H1 (cell line): Measurements from ENCODE around the gene SERPINA12. TPM values are rescaled to one million over a fixed set of nuclear protein-coding genes. Genes with fewer than 3 reads are reported as not detected.

Experiments
- CTCF ChIA-PET: fragments of 300-600 bp; sonication (Branson Sonifier 250); formaldehyde crosslinking; loops from one replicate; lab custom pipeline; 2021; ENCODE audit not compliant: partially characterized antibody; lab: Charles Lee
- POLR2A ChIA-PET: fragments of 300-600 bp; sonication (Branson Sonifier 250); formaldehyde crosslinking; loops from one replicate; lab custom pipeline; 2021; ENCODE audit warnings: inconsistent platforms; ENCODE audit not compliant: partially characterized antibody; lab: Charles Lee
- DNase-seq, 2 experiments: peaks; one replicate each; pipeline versions ENCODE4 v3.0.0 to v3.0.0-alpha.2; 2010 to 2022; ENCODE audit warnings: low spot score in 2 of 2, low read depth in 1 of 2, mixed read lengths in 1 of 2
- FAIRE-seq: peaks from 2 replicates; lab custom pipeline; 2011; peaks lifted over from hg19 to GRCh38; lab: Jason Lieb, UNC
- H2AFZ ChIP-seq: 2 replicates; pipeline ENCODE4 v1.8.1; 2012; ENCODE audit warnings: low read length, inconsistent platforms
- H2AK5ac ChIP-seq: 2 replicates; pipeline ENCODE4 v1.6.1; 2013; ENCODE audit warnings: low read depth, low read length
- H2BK120ac ChIP-seq: replicated peaks from 2 replicates; pipeline ENCODE3; 2013; ENCODE audit warnings: low read depth, low read length, inconsistent platforms
- H2BK12ac ChIP-seq: 2 replicates; pipeline ENCODE4 v1.6.1; 2013; ENCODE audit warnings: low read depth, low read length
- H2BK15ac ChIP-seq: 2 replicates; pipeline ENCODE4 v1.6.1; 2013; ENCODE audit warnings: low read length
- H2BK20ac ChIP-seq: 2 replicates; pipeline ENCODE4 v1.6.1; 2013; ENCODE audit warnings: low read length
- H2BK5ac ChIP-seq: 2 replicates; pipeline ENCODE4 v1.6.1; 2013; ENCODE audit warnings: low read depth, low read length
- H3K14ac ChIP-seq: 2 replicates; pipeline ENCODE4 v1.6.1; 2013; ENCODE audit warnings: inconsistent platforms; ENCODE audit not compliant: insufficient read length
- H3K18ac ChIP-seq: 2 replicates; pipeline ENCODE4 v1.6.1; 2013; ENCODE audit warnings: low read length; ENCODE audit errors: extremely low read depth
- H3K23ac ChIP-seq: 2 replicates; pipeline ENCODE4 v1.6.1; 2013; ENCODE audit warnings: inconsistent platforms; ENCODE audit not compliant: insufficient read length
- H3K23me2 ChIP-seq: 2 replicates; pipeline ENCODE4 v1.6.1; 2013; ENCODE audit warnings: low read depth, low read length
- H3K27ac ChIP-seq: 2 replicates; pipeline ENCODE4 v1.6.1; 2011; ENCODE audit warnings: low read depth, low read length, inconsistent platforms
- H3K27me3 ChIP-seq, 4 experiments: replicated peaks in 1 of 4; 1 replicate in 1 of 4; 2 replicates in 3 of 4; pipeline versions ENCODE4 v1.6.1 to v1.8.1; 2011 to 2013; ENCODE audit warnings: low read length in 3 of 4, mild to moderate bottlenecking in 3 of 4, inconsistent platforms in 2 of 4, mixed read lengths in 2 of 4, moderate library complexity in 1 of 4; ENCODE audit not compliant: control insufficient read depth in 3 of 4, insufficient read depth in 3 of 4; ENCODE audit errors: extremely low read depth in 1 of 4
- H3K36me3 ChIP-seq, 4 experiments: 2 replicates each; pipeline versions ENCODE4 v1.6.1 to v1.8.1; 2011 to 2013; ENCODE audit warnings: mild to moderate bottlenecking in 4 of 4, low read length in 3 of 4, moderate library complexity in 2 of 4, control low read depth in 1 of 4, inconsistent platforms in 1 of 4; ENCODE audit not compliant: insufficient read depth in 4 of 4, control insufficient read depth in 2 of 4
- H3K4ac ChIP-seq: replicated peaks from 2 replicates; pipeline ENCODE3; 2013; ENCODE audit warnings: low read length, low read depth, mixed read lengths, inconsistent platforms; ENCODE audit not compliant: insufficient read length
- H3K4me1 ChIP-seq, 4 experiments: replicated peaks in 1 of 4; 1 replicate in 1 of 4; 2 replicates in 3 of 4; pipeline versions ENCODE4 v1.6.1 to v1.8.1; 2011 to 2013; ENCODE audit warnings: low read length in 3 of 4, inconsistent platforms in 2 of 4, mixed read lengths in 1 of 4; ENCODE audit not compliant: insufficient read depth in 4 of 4, control insufficient read depth in 3 of 4
- H3K4me2 ChIP-seq, 2 experiments: 2 replicates each; pipeline versions ENCODE4 v1.6.1 to v1.8.1; 2011 to 2013; ENCODE audit warnings: low read depth in 2 of 2, low read length in 2 of 2, control low read depth in 1 of 2, inconsistent platforms in 1 of 2, mild to moderate bottlenecking in 1 of 2; ENCODE audit not compliant: insufficient read depth in 1 of 2
- H3K4me3 ChIP-seq, 4 experiments: fragments of 200-600, 300-600 bp in 1 of 4; sonication (generic), shearing (Covaris generic), sonication (Bioruptor Twin) in 1 of 4; 2 replicates each; pipeline versions ENCODE4 v1.5.1 to v1.8.1; 2011 to 2016; ENCODE audit warnings: low read length in 4 of 4, low read depth in 3 of 4, control low read depth in 2 of 4, inconsistent platforms in 2 of 4, mild to moderate bottlenecking in 2 of 4, mixed read lengths in 1 of 4, moderate library complexity in 1 of 4; ENCODE audit not compliant: insufficient read depth in 2 of 4; ENCODE audit errors: extremely low read depth in 1 of 4
- H3K56ac ChIP-seq: replicated peaks from 2 replicates; pipeline ENCODE3; 2013; ENCODE audit warnings: low read depth, mild to moderate bottlenecking, mixed read lengths, low read length, inconsistent platforms; ENCODE audit not compliant: insufficient read length
- H3K79me1 ChIP-seq: 2 replicates; pipeline ENCODE4 v1.6.1; 2013; ENCODE audit warnings: low read depth, low read length, control low read depth
- H3K79me2 ChIP-seq, 2 experiments: 2 replicates each; pipeline versions ENCODE4 v1.6.1 to v1.8.1; 2012 to 2013; ENCODE audit warnings: low read length in 2 of 2, mild to moderate bottlenecking in 2 of 2, inconsistent platforms in 1 of 2; ENCODE audit not compliant: insufficient read depth in 2 of 2, control insufficient read depth in 1 of 2
- H3K9ac ChIP-seq, 4 experiments: replicated peaks in 1 of 4; 1 replicate in 1 of 4; 2 replicates in 3 of 4; pipeline versions ENCODE4 v1.6.1 to v1.8.1; 2011 to 2013; ENCODE audit warnings: low read depth in 3 of 4, low read length in 3 of 4, control low read depth in 2 of 4, mild to moderate bottlenecking in 2 of 4, moderate library complexity in 2 of 4, inconsistent platforms in 1 of 4; ENCODE audit errors: extremely low read depth in 1 of 4
- H3K9me3 ChIP-seq, 2 experiments: 2 replicates each; pipeline versions ENCODE4 v1.6.1 to v1.8.1; 2012 to 2013; ENCODE audit warnings: mild to moderate bottlenecking in 2 of 2, moderate library complexity in 2 of 2, control low read depth in 1 of 2, inconsistent platforms in 1 of 2, low read depth in 1 of 2, low read length in 1 of 2, mixed read lengths in 1 of 2; ENCODE audit not compliant: insufficient read depth in 2 of 2
- H4K20me1 ChIP-seq, 2 experiments: replicated peaks in 1 of 2; 2 replicates each; pipeline versions ENCODE3 to v1.8.1; 2011 to 2013; ENCODE audit warnings: inconsistent platforms in 2 of 2, low read length in 2 of 2, mild to moderate bottlenecking in 1 of 2; ENCODE audit not compliant: insufficient read depth in 2 of 2, control insufficient read depth in 1 of 2
- H4K5ac ChIP-seq: 2 replicates; pipeline ENCODE4 v1.6.1; 2013; ENCODE audit warnings: low read length, low read depth, mixed read lengths, inconsistent platforms; ENCODE audit not compliant: insufficient read length
- H4K8ac ChIP-seq: 2 replicates; pipeline ENCODE4 v1.8.0; 2013; ENCODE audit warnings: mild to moderate bottlenecking, moderate library complexity, low read length, inconsistent platforms; ENCODE audit not compliant: insufficient read depth; ENCODE audit errors: extremely low read depth
- H4K91ac ChIP-seq: replicated peaks from 2 replicates; pipeline ENCODE3; 2013; ENCODE audit warnings: low read length, mixed read lengths, inconsistent platforms; ENCODE audit not compliant: insufficient read length
- BCL11A ChIP-seq, 2 experiments: IDR thresholded peaks; one replicate each; pipeline ENCODE4 v1.6.1; 2011; ENCODE audit warnings: low read depth in 2 of 2, low read length in 2 of 2, mild to moderate bottlenecking in 2 of 2
- RAD21 ChIP-seq, 2 experiments: IDR thresholded peaks in 1 of 2; conservative IDR thresholded peaks in 1 of 2; 2 replicates each; pipeline ENCODE4 v1.6.1; 2011; ENCODE audit warnings: low read depth in 2 of 2, low read length in 2 of 2, improper control_type of control experiment in 1 of 2, inconsistent platforms in 1 of 2, mild to moderate bottlenecking in 1 of 2, moderate library complexity in 1 of 2
- SIX5 ChIP-seq: IDR thresholded peaks from 2 replicates; pipeline ENCODE4 v1.6.1; 2011; ENCODE audit warnings: mild to moderate bottlenecking, low read depth, low read length
- ZNF274 ChIP-seq: IDR thresholded peaks from 2 replicates; pipeline ENCODE4 v1.7.0; 2012; ENCODE audit warnings: low read length, borderline replicate concordance; ENCODE audit errors: extremely low read depth
- WGBS, 2 experiments: shearing (Covaris generic) in 1 of 2; methylation state at CpG; one replicate each; pipeline versions ENCODE4 v1.1.6 to v1.1.7; 2013 to 2015; ENCODE audit warnings: low lambda C conversion rate in 2 of 2, mixed read lengths in 2 of 2, inconsistent platforms in 1 of 2, low coverage in 1 of 2, missing lambda C conversion rate in 1 of 2; ENCODE audit not compliant: insufficient replicate concordance in 2 of 2, insufficient coverage in 1 of 2, insufficient read length in 1 of 2; ENCODE audit errors: extremely low coverage in 1 of 2, missing lambda C conversion rate in 1 of 2; 5-methylcytosine and 5-hydroxymethylcytosine counted together
- polyA plus RNA-seq, 7 experiments: library from polyadenylated mRNA; depleted of rRNA in 3 of 7; stranded (reverse) in 5 of 7; unstranded in 2 of 7; fragments of >200 nt in 5 of 7; fragments of 200-250 nt in 2 of 7; gene quantifications; 1 replicate in 5 of 7; 2 replicates in 1 of 7; 4 replicates in 1 of 7; pipeline versions ENCODE4 v1.2.1 to v1.2.3, GENCODE V29; 2011 to 2013; ENCODE audit warnings: missing spikeins in 2 of 7, mixed read lengths in 2 of 7
- total RNA-seq: library from RNA; stranded (reverse); fragmentation: NEBNext Ultra II Directional; extraction: Animal tissue kit (Norgen Biotek cat#: 25700); gene quantifications from 2 replicates; pipeline ENCODE4 v1.2.1, GENCODE V29; 2021

The SERPINA12 gene
- total and polyA plus RNA-seq, 2 of the 8 experiments (the other 6 are each of a cell fraction or from before 2014, with no cell fraction given) = not detected

DNA sequence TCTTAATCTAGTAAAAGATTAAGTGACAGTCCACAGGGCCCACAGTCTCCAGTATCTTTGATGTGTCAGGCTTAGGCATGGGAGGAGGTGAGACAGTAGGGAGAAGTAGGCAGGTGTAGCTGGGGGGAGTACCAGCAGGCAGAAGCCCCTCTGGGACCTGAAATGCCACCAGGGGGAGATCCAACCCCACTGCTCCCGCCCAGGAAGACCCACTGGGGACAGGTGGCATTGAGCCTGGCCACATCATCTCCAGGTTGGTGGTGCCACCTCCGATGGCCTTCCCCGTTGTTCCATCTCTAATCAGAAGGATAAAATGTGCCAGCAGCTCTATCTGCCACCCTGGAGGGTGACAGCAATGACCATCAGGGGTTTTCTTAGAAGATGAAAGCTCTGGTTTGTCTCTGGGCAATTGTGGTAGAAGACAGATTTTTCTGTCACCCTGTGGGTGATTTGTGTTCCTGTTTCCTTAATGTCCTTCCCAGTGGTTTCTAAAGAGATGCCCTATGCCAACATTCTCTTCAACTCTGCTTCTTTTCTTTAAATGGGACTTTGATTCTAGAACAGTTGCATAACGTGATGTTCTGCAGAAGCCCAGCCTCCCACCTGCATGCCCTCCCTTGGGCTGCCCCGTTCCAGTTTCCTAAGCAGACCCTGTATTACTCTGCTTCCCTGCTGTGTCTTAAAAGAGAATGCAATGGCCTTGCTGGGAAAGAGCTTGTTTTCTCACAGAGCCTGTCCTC, 12.3 kb upstream of the SERPINA12 start:
- Histone ChIP-seq H2AK5ac (no peak overlapping the region), H4K5ac (no peak overlapping the region), H3K4ac (no peak overlapping the region), H3K79me2 (no peaks in the 10 kb centered on the region), H3K4me1 (peaks cover 0 to 12% (median 3%) of the 10 kb centered on the region in 4 experiments; a peak in 4 of 7 replicates), H3K56ac (no peak overlapping the region), H4K20me1 (peaks cover 0 to 5% of the 10 kb centered on the region in 2 experiments), H3K23me2 (peaks cover 14% of the 10 kb centered on the region; the same call in 1 of the 2 replicates), H3K4me3 (no peak overlapping the region), H3K23ac (no peak overlapping the region), H3K18ac (no peak overlapping the region), H3K27ac (no peak overlapping the region), H3K79me1 (no peaks in the 10 kb centered on the region), H3K9ac (no peak overlapping the region), H4K91ac (no peak overlapping the region), H2BK120ac (no peak overlapping the region), H2BK12ac (no peak overlapping the region), H3K9me3 (peaks cover 0 to 3% of the 10 kb centered on the region in 2 experiments; a peak in 1 of 4 replicates), H2BK15ac (no peak overlapping the region), H3K4me2 (no peak overlapping the region), H2AFZ (no peak overlapping the region), H2BK20ac (no peak overlapping the region), H2BK5ac (no peak overlapping the region), H4K8ac (no peak overlapping the region), H3K14ac (no peak overlapping the region), H3K27me3 (no peaks in the 10 kb centered on the region), H3K36me3 (no peaks in the 10 kb centered on the region)
- WGBS, 2 experiments = 76% methylated on average over 5 of the region's 5 CpGs; no CpG with 5 or more reads in 1 of the 2 experiments
- ChIA-PET CTCF (interaction anchor here (0.9 to 1.8 kb wide), 7 partner anchors 11 to 98 kb away, joined by 3 to 10 read pairs (median 5); no protein-coding TSS in a partner anchor), POLR2A (no interaction called here)
- FAIRE-seq (no peak), DNase-seq (no peak)
- TF ChIP-seq BCL11A (IDR thresholded peaks at IDR 0.05; ENCODE audit: low read depth in 2 of 2, low read length in 2 of 2) (no peak), RAD21 (IDR thresholded peaks at IDR 0.05 in 1 of 2, conservative IDR thresholded peaks at IDR 0.05 in 1 of 2; ENCODE audit: low read depth in 2 of 2, low read length in 2 of 2) (peak; percentile 7 to 36; a peak in 2 of 4 replicates), ZNF274 (no peak), SIX5 (no peak)
